WTC11 (cell line): ENCODE data around the gene HOXB5. TPM values are rescaled to one million over a fixed set of nuclear protein-coding genes. Genes with fewer than 3 reads are reported as not detected.

Source experiments
- ATAC-seq: fragments of 200-7000 bp; cut with Tn5 transposase; 2 replicates; pipeline ENCODE4 v1.10.0; 2021; ENCODE audit warnings: mild to moderate bottlenecking, moderate library complexity
- CTCF ChIA-PET: fragments of 300-600 bp; sonication (Branson Sonifier 250); formaldehyde crosslinking; loops from one replicate; lab custom pipeline; 2021; ENCODE audit warnings: antibody characterized with exemption; lab: Charles Lee
- POLR2A ChIA-PET: fragments of 350-600 bp; sonication (Branson Sonifier 250); formaldehyde crosslinking; loops from one replicate; lab custom pipeline; 2021; ENCODE audit warnings: antibody characterized with exemption; lab: Charles Lee
- DNase-seq: peaks from one replicate; pipeline ENCODE4 v3.0.0; 2021; ENCODE audit warnings: low spot score
- H3K27ac Mint-ChIP-seq: 2 replicates; pipeline ENCODE4 v1.8.0; 2021; ENCODE audit warnings: mixed read lengths
- H3K27me3 Mint-ChIP-seq: 2 replicates; pipeline ENCODE4 v1.8.0; 2021; ENCODE audit warnings: low read depth, mild to moderate bottlenecking, moderate library complexity, mixed read lengths
- H3K36me3 Mint-ChIP-seq: 2 replicates; pipeline ENCODE4 v1.8.0; 2021; ENCODE audit warnings: mixed read lengths
- H3K4me1 Mint-ChIP-seq: 2 replicates; pipeline ENCODE4 v1.8.0; 2022; ENCODE audit warnings: mixed read lengths
- H3K4me3 Mint-ChIP-seq: 2 replicates; pipeline ENCODE4 v1.8.0; 2021; ENCODE audit warnings: mild to moderate bottlenecking, moderate library complexity, mixed read lengths
- H3K9me3 Mint-ChIP-seq: 2 replicates; pipeline ENCODE4 v1.8.0; 2021; ENCODE audit warnings: mixed read lengths
- ATF1 ChIP-seq: sonication (generic); formaldehyde crosslinking; IDR thresholded peaks from 2 replicates; pipeline ENCODE4 v1.8.1; 2023; ENCODE audit warnings: mild to moderate bottlenecking, moderate library complexity, missing genetic modification reagents
- E2F4 ChIP-seq: sonication (generic); formaldehyde crosslinking; IDR thresholded peaks from 2 replicates; pipeline ENCODE4 v1.8.1; 2022; ENCODE audit warnings: low read depth, mild to moderate bottlenecking, moderate library complexity, missing genetic modification reagents, borderline replicate concordance
- ELF4 ChIP-seq: sonication (generic); formaldehyde crosslinking; IDR thresholded peaks from 2 replicates; pipeline ENCODE4 v1.8.1; 2022; ENCODE audit warnings: low read depth, mild to moderate bottlenecking, moderate library complexity, missing genetic modification reagents
- EMX1 ChIP-seq: fragments of 250-450 bp; sonication (Bioruptor Pico); IDR thresholded peaks from 2 replicates; pipeline ENCODE4 v1.8.0; 2021; ENCODE audit warnings: mild to moderate bottlenecking
- ESRRA ChIP-seq: sonication (generic); formaldehyde crosslinking; IDR thresholded peaks from 2 replicates; pipeline ENCODE4 v1.8.1; 2022; ENCODE audit warnings: mild to moderate bottlenecking, missing genetic modification reagents, borderline replicate concordance
- GABPB1 ChIP-seq: sonication (generic); formaldehyde crosslinking; IDR thresholded peaks from 2 replicates; pipeline ENCODE4 v1.8.1; 2023; ENCODE audit warnings: mild to moderate bottlenecking, missing genetic modification reagents
- IRF2 ChIP-seq: sonication (generic); formaldehyde crosslinking; IDR thresholded peaks from 2 replicates; pipeline ENCODE4 v1.8.0; 2022; ENCODE audit warnings: low read depth, missing genetic modification reagents, borderline replicate concordance
- MAX ChIP-seq: sonication (generic); formaldehyde crosslinking; IDR thresholded peaks from 2 replicates; pipeline ENCODE4 v1.8.0; 2022; ENCODE audit warnings: mild to moderate bottlenecking, missing genetic modification reagents
- MYBL2 ChIP-seq: sonication (generic); formaldehyde crosslinking; IDR thresholded peaks from 2 replicates; pipeline ENCODE4 v1.8.1; 2023; ENCODE audit warnings: mild to moderate bottlenecking, moderate library complexity, missing genetic modification reagents
- OVOL2 ChIP-seq: fragments of 250-450 bp; sonication (Bioruptor Pico); IDR thresholded peaks from 2 replicates; pipeline ENCODE4 v1.9.0; 2021; ENCODE audit warnings: mild to moderate bottlenecking, borderline replicate concordance
- SMAD3 ChIP-seq: sonication (generic); formaldehyde crosslinking; IDR thresholded peaks from 2 replicates; pipeline ENCODE4 v1.8.0; 2022; ENCODE audit warnings: missing genetic modification reagents, mild to moderate bottlenecking, borderline replicate concordance
- SOX15 ChIP-seq: fragments of 250-450 bp; sonication (Bioruptor Pico); IDR thresholded peaks from 2 replicates; pipeline ENCODE4 v1.9.0; 2021; ENCODE audit warnings: mild to moderate bottlenecking
- SP1 ChIP-seq: sonication (generic); formaldehyde crosslinking; conservative IDR thresholded peaks from 2 replicates; pipeline ENCODE4 v1.8.1; 2022; ENCODE audit warnings: missing genetic modification reagents
- TCF7 ChIP-seq: sonication (generic); formaldehyde crosslinking; IDR thresholded peaks from 2 replicates; pipeline ENCODE4 v1.8.0; 2022; ENCODE audit warnings: mild to moderate bottlenecking, low read depth, missing genetic modification reagents, moderate library complexity
- USF2 ChIP-seq: sonication (generic); formaldehyde crosslinking; IDR thresholded peaks from 2 replicates; pipeline ENCODE4 v1.8.1; 2023; ENCODE audit warnings: mild to moderate bottlenecking, missing genetic modification reagents, moderate library complexity
- ZNF671 ChIP-seq: fragments of 250-450 bp; sonication (Bioruptor Pico); IDR thresholded peaks from 2 replicates; pipeline ENCODE4 v1.8.0; 2021; ENCODE audit warnings: mild to moderate bottlenecking
- total RNA-seq: library from RNA; stranded (reverse); gene quantifications from 3 replicates; pipeline ENCODE4 v1.2.3, GENCODE V29; 2021
- TF ChIP-seq, protein P1 (sequence below): sonication (generic); formaldehyde crosslinking; IDR thresholded peaks from 2 replicates; pipeline ENCODE4 v1.8.0; 2022; ENCODE audit warnings: missing genetic modification reagents
- TF ChIP-seq, protein P2 (sequence below): sonication (generic); formaldehyde crosslinking; conservative IDR thresholded peaks from 2 replicates; pipeline ENCODE4 v1.8.1; 2022; ENCODE audit warnings: mild to moderate bottlenecking, missing genetic modification reagents
- TF ChIP-seq, protein P3 (sequence below): sonication (generic); formaldehyde crosslinking; IDR thresholded peaks from 2 replicates; pipeline ENCODE4 v1.8.1; 2022; ENCODE audit warnings: missing genetic modification reagents, borderline replicate concordance
- TF ChIP-seq, protein P4 (sequence below): fragments of 250-450 bp; sonication (Bioruptor Pico); conservative IDR thresholded peaks from 2 replicates; pipeline ENCODE4 v1.9.0; 2021; ENCODE audit warnings: mild to moderate bottlenecking
- TF ChIP-seq, protein P5 (sequence below): sonication (generic); formaldehyde crosslinking; IDR thresholded peaks from 2 replicates; pipeline ENCODE4 v1.8.1; 2023; ENCODE audit warnings: mild to moderate bottlenecking, missing genetic modification reagents

Gene HOXB5
- total RNA-seq, 1 experiment from 2014 or later, result not detected

- TF ChIP-seq SMAD3 (CRISPR knock-in tag) (no peak), SOX15 (no peak), EMX1 (no peak), IRF2 (no peak), GABPB1 (CRISPR knock-in tag) (no peak)
- TF ChIP-seq, protein P1, sequence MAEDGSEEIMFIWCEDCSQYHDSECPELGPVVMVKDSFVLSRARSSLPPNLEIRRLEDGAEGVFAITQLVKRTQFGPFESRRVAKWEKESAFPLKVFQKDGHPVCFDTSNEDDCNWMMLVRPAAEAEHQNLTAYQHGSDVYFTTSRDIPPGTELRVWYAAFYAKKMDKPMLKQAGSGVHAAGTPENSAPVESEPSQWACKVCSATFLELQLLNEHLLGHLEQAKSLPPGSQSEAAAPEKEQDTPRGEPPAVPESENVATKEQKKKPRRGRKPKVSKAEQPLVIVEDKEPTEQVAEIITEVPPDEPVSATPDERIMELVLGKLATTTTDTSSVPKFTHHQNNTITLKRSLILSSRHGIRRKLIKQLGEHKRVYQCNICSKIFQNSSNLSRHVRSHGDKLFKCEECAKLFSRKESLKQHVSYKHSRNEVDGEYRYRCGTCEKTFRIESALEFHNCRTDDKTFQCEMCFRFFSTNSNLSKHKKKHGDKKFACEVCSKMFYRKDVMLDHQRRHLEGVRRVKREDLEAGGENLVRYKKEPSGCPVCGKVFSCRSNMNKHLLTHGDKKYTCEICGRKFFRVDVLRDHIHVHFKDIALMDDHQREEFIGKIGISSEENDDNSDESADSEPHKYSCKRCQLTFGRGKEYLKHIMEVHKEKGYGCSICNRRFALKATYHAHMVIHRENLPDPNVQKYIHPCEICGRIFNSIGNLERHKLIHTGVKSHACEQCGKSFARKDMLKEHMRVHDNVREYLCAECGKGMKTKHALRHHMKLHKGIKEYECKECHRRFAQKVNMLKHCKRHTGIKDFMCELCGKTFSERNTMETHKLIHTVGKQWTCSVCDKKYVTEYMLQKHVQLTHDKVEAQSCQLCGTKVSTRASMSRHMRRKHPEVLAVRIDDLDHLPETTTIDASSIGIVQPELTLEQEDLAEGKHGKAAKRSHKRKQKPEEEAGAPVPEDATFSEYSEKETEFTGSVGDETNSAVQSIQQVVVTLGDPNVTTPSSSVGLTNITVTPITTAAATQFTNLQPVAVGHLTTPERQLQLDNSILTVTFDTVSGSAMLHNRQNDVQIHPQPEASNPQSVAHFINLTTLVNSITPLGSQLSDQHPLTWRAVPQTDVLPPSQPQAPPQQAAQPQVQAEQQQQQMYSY (CRISPR knock-in tag), result no peak
- TF ChIP-seq, protein P2, sequence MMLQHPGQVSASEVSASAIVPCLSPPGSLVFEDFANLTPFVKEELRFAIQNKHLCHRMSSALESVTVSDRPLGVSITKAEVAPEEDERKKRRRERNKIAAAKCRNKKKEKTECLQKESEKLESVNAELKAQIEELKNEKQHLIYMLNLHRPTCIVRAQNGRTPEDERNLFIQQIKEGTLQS (CRISPR knock-in tag), result no peak
- TF ChIP-seq, all 79 proteins: peak for 0
These were observed 27.5 kb downstream of the HOXB5 start (continued) for GRCh38 chr17:48565925-48566710.

GRCh38 chr17:48565022-48565554, 28.5 kb downstream of the HOXB5 start:
- ATAC-seq, result no peak
- ChIA-PET CTCF (interaction anchor here (1.3 to 1.5 kb wide), 3 partner anchors 18 to 64 kb away, joined by 3 to 5 read pairs (median 4); no protein-coding TSS in a partner anchor), POLR2A (no interaction called here)
- H3K9me3 Mint-ChIP-seq, result no peaks in the 10 kb centered on the region
- peak overlapping the region; percentile 45 for H3K4me3 Mint-ChIP-seq
- peaks cover 26% of the 10 kb centered on the region for H3K4me1 Mint-ChIP-seq
- TF ChIP-seq, protein P3, sequence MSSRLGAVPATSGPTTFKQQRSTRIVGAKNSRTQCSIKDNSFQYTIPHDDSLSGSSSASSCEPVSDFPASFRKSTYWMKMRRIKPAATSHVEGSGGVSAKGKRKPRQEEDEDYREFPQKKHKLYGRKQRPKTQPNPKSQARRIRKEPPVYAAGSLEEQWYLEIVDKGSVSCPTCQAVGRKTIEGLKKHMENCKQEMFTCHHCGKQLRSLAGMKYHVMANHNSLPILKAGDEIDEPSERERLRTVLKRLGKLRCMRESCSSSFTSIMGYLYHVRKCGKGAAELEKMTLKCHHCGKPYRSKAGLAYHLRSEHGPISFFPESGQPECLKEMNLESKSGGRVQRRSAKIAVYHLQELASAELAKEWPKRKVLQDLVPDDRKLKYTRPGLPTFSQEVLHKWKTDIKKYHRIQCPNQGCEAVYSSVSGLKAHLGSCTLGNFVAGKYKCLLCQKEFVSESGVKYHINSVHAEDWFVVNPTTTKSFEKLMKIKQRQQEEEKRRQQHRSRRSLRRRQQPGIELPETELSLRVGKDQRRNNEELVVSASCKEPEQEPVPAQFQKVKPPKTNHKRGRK (CRISPR knock-in tag), result no peak
- TF ChIP-seq, protein P4, sequence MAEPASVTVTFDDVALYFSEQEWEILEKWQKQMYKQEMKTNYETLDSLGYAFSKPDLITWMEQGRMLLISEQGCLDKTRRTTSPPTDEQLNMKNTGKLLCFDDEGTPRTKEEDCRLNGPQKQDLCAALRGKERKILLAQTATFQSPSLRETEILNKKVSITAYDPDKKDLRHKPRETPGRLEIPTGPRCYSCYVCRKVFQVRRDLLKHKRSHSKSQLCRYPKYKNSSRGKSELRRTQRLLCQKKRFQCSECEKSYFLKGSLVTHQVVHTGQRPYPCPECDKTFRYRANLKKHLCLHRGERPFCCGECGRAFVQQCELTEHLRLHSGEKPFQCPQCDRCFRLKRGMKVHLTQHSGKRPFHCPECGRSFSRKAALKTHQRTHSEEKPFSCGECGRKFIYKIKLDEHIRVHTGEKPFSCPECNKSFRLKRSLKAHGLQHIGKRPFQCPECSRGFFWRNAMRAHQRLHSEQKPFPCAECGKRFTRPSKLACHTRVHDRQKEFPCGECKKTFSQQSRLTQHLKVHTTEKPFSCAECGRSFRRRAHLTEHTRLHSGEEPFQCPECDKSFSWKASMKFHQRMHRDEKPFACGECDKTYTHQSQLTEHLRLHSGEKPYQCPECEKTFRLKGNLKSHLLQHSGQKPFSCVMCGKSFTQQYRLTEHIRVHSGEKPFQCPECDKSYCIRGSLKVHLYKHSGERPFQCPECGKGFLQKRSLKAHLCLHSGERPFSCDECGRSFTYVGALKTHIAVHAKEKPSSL (CRISPR knock-in tag), result no peak
- TF ChIP-seq ZNF671 (CRISPR knock-in tag), result no peak
- TF ChIP-seq SOX15, result no peak
- no peak for TF ChIP-seq MAX (CRISPR knock-in tag)
- TF ChIP-seq OVOL2 (CRISPR knock-in tag), result no peak
- no peak for TF ChIP-seq MYBL2 (CRISPR knock-in tag)
- TF ChIP-seq ATF1 (CRISPR knock-in tag), result no peak
- no peak for TF ChIP-seq ELF4 (CRISPR knock-in tag)
- TF ChIP-seq TCF7 (CRISPR knock-in tag), result no peak
- no peak for TF ChIP-seq SP1
- TF ChIP-seq E2F4, result no peak
- no peak for TF ChIP-seq USF2
- no peak for TF ChIP-seq ESRRA (CRISPR knock-in tag)
- TF ChIP-seq, protein P5, sequence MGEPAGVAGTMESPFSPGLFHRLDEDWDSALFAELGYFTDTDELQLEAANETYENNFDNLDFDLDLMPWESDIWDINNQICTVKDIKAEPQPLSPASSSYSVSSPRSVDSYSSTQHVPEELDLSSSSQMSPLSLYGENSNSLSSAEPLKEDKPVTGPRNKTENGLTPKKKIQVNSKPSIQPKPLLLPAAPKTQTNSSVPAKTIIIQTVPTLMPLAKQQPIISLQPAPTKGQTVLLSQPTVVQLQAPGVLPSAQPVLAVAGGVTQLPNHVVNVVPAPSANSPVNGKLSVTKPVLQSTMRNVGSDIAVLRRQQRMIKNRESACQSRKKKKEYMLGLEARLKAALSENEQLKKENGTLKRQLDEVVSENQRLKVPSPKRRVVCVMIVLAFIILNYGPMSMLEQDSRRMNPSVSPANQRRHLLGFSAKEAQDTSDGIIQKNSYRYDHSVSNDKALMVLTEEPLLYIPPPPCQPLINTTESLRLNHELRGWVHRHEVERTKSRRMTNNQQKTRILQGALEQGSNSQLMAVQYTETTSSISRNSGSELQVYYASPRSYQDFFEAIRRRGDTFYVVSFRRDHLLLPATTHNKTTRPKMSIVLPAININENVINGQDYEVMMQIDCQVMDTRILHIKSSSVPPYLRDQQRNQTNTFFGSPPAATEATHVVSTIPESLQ, result no peak
- H3K27me3 Mint-ChIP-seq, result peaks cover 40% of the 10 kb centered on the region; the same call in 1 of the 2 replicates
- H3K27ac Mint-ChIP-seq, result no peak overlapping the region
- DNase-seq, result no peak
- no peaks in the 10 kb centered on the region for H3K36me3 Mint-ChIP-seq
